HEK293T (cell line): ENCODE measurements around the gene MUC20.
"Not testable (repeated sequence)": the region's sequence is repeated elsewhere in the genome, so short reads cannot be mapped to it uniquely, and the experiment has no call there.

ENCODE experiments used
- ELF4 ChIP-seq: fragments of 450-650 bp; IDR thresholded peaks from 2 replicates; pipeline ENCODE4 v1.6.1; 2017; ENCODE audit warnings: antibody characterized with exemption
- FOXA1 ChIP-seq: fragments of 450-650 bp; IDR thresholded peaks from 2 replicates; pipeline ENCODE4 v1.6.1; 2016; ENCODE audit warnings: mild to moderate bottlenecking
- FOXM1 ChIP-seq: fragments of 450-650 bp; IDR thresholded peaks from 2 replicates; pipeline ENCODE4 v1.6.1; 2017; ENCODE audit warnings: mild to moderate bottlenecking, borderline replicate concordance
- HDGF ChIP-seq: fragments of 450-650 bp; IDR thresholded peaks from 2 replicates; pipeline ENCODE4 v1.6.1; 2017; ENCODE audit warnings: antibody characterized with exemption, borderline replicate concordance
- LEF1 ChIP-seq: fragments of 450-650 bp; IDR thresholded peaks from 2 replicates; pipeline ENCODE4 v1.6.1; 2017; ENCODE audit warnings: mild to moderate bottlenecking, borderline replicate concordance
- SP1 ChIP-seq: fragments of 450-650 bp; IDR thresholded peaks from 2 replicates; pipeline ENCODE4 v1.6.1; 2017
- SUZ12 ChIP-seq: fragments of 450-650 bp; IDR thresholded peaks from 2 replicates; pipeline ENCODE4 v1.6.1; 2016; ENCODE audit warnings: mild to moderate bottlenecking

DNA sequence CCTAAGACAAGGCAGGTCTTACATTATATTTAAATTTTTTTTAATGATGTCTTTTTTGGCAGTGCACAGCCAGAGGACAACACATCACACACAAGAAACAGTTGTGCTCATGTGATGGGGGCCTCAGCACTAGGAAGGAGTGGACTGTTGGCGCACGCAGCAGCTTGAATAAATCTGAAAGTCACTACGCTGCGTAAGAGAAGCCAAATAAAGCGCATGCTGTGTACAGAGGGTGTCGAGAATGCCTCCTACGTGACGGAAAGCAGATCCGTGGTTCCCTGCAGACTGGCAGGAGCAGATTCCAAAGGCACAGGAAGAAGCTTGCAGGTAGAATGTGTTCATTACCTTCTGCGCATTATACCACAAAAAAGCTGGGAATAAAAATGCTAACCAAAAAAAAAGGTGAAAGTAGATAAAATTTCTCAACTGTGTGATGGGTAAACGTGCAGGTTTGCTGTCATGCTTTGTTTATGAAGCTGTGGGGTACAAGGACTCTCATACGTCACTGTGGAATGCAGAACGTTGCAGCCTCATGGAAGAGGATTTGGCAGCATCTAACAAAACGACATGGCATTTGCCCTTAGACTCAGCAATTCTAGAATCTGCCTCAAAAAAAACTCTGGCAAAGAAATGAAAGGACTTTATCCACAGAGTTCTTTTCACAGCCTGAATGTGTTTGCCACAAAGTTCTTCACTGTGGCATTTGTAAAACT lies 32.2 kb upstream of the MUC20 start:
- not testable (repeated sequence) for TF ChIP-seq FOXM1, SUZ12, LEF1, HDGF, ELF4, FOXA1, SP1
